Liver (tissue), 9 donors: ENCODE data around the gene POLR2L. TPM values are rescaled to one million over a fixed set of nuclear protein-coding genes. Genes with fewer than 3 reads are reported as not detected.

Experiments used
- DNase-seq: peaks from one replicate; pipeline ENCODE4 v3.0.0-alpha.2; 2017; ENCODE audit warnings: low spot score
- H3K27ac ChIP-seq, 2 donors: one replicate each; pipeline ENCODE4 v1.7.0; 2013; ENCODE audit warnings: inconsistent platforms in 2 of 2, low read length in 2 of 2, control low read depth in 1 of 2, low read depth in 1 of 2, mild to moderate bottlenecking in 1 of 2
- H3K27me3 ChIP-seq, 4 donors: one replicate each; pipeline versions ENCODE4 v1.6.1 to v1.7.0; 2013; ENCODE audit warnings: low read length in 3 of 4, inconsistent platforms in 1 of 4, mild to moderate bottlenecking in 1 of 4, moderate library complexity in 1 of 4; ENCODE audit not compliant: control insufficient read depth in 4 of 4, insufficient read depth in 4 of 4
- H3K36me3 ChIP-seq, 4 donors: one replicate each; pipeline versions ENCODE4 v1.6.1 to v1.7.0; 2013; ENCODE audit warnings: low read length in 3 of 4, mild to moderate bottlenecking in 3 of 4, low read depth in 1 of 4, moderate library complexity in 1 of 4; ENCODE audit not compliant: control insufficient read depth in 4 of 4, insufficient read depth in 3 of 4
- H3K4me1 ChIP-seq, 4 donors: one replicate each; pipeline versions ENCODE4 v1.6.1 to v1.7.0; 2013; ENCODE audit warnings: low read length in 3 of 4, mild to moderate bottlenecking in 3 of 4, moderate library complexity in 1 of 4; ENCODE audit not compliant: control insufficient read depth in 4 of 4, insufficient read depth in 4 of 4
- H3K4me3 ChIP-seq, 3 donors: one replicate each; pipeline versions ENCODE4 v1.6.1 to v1.7.0; 2013; ENCODE audit warnings: low read length in 3 of 3, control low read depth in 1 of 3, low read depth in 1 of 3, mild to moderate bottlenecking in 1 of 3
- H3K9ac ChIP-seq, 2 donors: one replicate each; pipeline ENCODE4 v1.7.0; 2013; ENCODE audit warnings: low read length in 2 of 2, mild to moderate bottlenecking in 2 of 2, moderate library complexity in 2 of 2, control low read depth in 1 of 2, low read depth in 1 of 2
- H3K9me3 ChIP-seq, 4 donors: one replicate each; pipeline versions ENCODE4 v1.6.1 to v1.7.0; 2013; ENCODE audit warnings: low read length in 3 of 4; ENCODE audit not compliant: control insufficient read depth in 4 of 4
- ATF3 ChIP-seq: IDR thresholded peaks from 2 replicates; pipeline ENCODE4 v1.6.1; 2016; ENCODE audit warnings: antibody characterized with exemption
- CTCF ChIP-seq: fragments of 150-350 bp; IDR thresholded peaks from 2 replicates; pipeline ENCODE4 v1.5.1; 2017; ENCODE audit warnings: improper control_type of control experiment, low read depth, low read length; ENCODE audit not compliant: missing input control
- FOXA2 ChIP-seq: IDR thresholded peaks from 2 replicates; pipeline ENCODE4 v1.6.1; 2016; ENCODE audit warnings: antibody characterized with exemption
- JUND ChIP-seq, 2 donors: IDR thresholded peaks; 2 replicates each; pipeline ENCODE4 v1.6.1; 2016; ENCODE audit warnings: antibody characterized with exemption in 2 of 2
- MAX ChIP-seq: IDR thresholded peaks from 2 replicates; pipeline ENCODE4 v1.6.1; 2016; ENCODE audit warnings: antibody characterized with exemption
- REST ChIP-seq: IDR thresholded peaks from 2 replicates; pipeline ENCODE4 v1.6.1; 2016; ENCODE audit warnings: antibody characterized with exemption, mild to moderate bottlenecking
- RXRA ChIP-seq, 2 donors: IDR thresholded peaks; 2 replicates each; pipeline ENCODE4 v1.6.1; 2017 to 2018; ENCODE audit warnings: antibody characterized with exemption in 2 of 2, mild to moderate bottlenecking in 1 of 2
- SP1 ChIP-seq: IDR thresholded peaks from 2 replicates; pipeline ENCODE4 v1.6.1; 2018; ENCODE audit warnings: antibody characterized with exemption, mild to moderate bottlenecking
- TAF1 ChIP-seq: conservative IDR thresholded peaks from 2 replicates; pipeline ENCODE4 v1.6.1; 2016; ENCODE audit warnings: antibody characterized with exemption, mild to moderate bottlenecking
- YY1 ChIP-seq: IDR thresholded peaks from 2 replicates; pipeline ENCODE4 v1.6.1; 2016; ENCODE audit warnings: antibody characterized with exemption, mild to moderate bottlenecking
- ZBTB33 ChIP-seq: IDR thresholded peaks from 2 replicates; pipeline ENCODE4 v1.6.1; 2016; ENCODE audit warnings: antibody characterized with exemption
- WGBS: extraction: QIAGEN DNeasy Blood & Tissue Kit; methylation state at CpG from one replicate; pipeline ENCODE4 v1.1.7; 2013; 5-methylcytosine and 5-hydroxymethylcytosine counted together
- polyA plus RNA-seq, 2 donors: library from polyadenylated mRNA; stranded (reverse) in 1 of 2; unstranded in 1 of 2; fragments of 200-250 nt in 1 of 2; fragments of >200 nt in 1 of 2; fragmentation: Nextera tagmentation in 1 of 2; extraction: Ambion mirVana in 1 of 2; gene quantifications; one replicate each; pipeline versions ENCODE4 v1.2.1 to v1.2.3, GENCODE V29; 2013 to 2015
- total RNA-seq, 2 donors: library from RNA; depleted of rRNA; stranded (reverse); fragments of >200 nt; gene quantifications; one replicate each; pipeline ENCODE4 v1.2.3, GENCODE V29; 2014
- donor health status: healthy.
- donor health status: healthy.
- donor health status: healthy.
- donor health status: healthy.
- donor health status: healthy.

Gene POLR2L
- total and polyA plus RNA-seq, 4 donors = 28.1 to 230 (median 106) TPM

- WGBS = under 1% methylated on average over 96 of the region's 96 CpGs
- H3K4me1 ChIP-seq = peaks cover 22 to 46% (median 34%) of the 10 kb centered on the region in 4 donors
- TF ChIP-seq TAF1 (no peak), REST (no peak), ZBTB33 (no peak), CTCF (peak; percentile 18), SP1 (peak; percentile 0)
- H3K4me3 ChIP-seq = peak overlapping the region; percentile 52 to 99 (median 98)
- no peaks in the 10 kb centered on the region for H3K27me3 ChIP-seq
- DNase-seq = peak; percentile 95
- H3K27ac ChIP-seq = peak overlapping the region; percentile 87 to 95
- peak overlapping the region in 1 of 2 donors; percentile 60 for H3K9ac ChIP-seq
- H3K36me3 ChIP-seq = peaks cover 0 to 13% (median 2%) of the 10 kb centered on the region in 4 donors
- no peaks in the 10 kb centered on the region for H3K9me3 ChIP-seq
Observed at GRCh38 chr11:819129-819931, 23.0 kb downstream of the POLR2L start.

GRCh38 chr11:818396-819128 lies 23.8 kb downstream of the POLR2L start, which contains the start of gene PNPLA2:
Gene PNPLA2 (plus strand): TSS chr11:818914. CDS start chr11:819719, 805 bp downstream.
- Histone ChIP-seq H3K27me3 (no peaks in the 10 kb centered on the region), H3K36me3 (peaks cover 0 to 11% (median 2%) of the 10 kb centered on the region in 4 donors), H3K4me3 (peak within 1 kb of the TSS; percentile 52 to 99 (median 98)), H3K4me1 (peaks cover 17 to 40% (median 30%) of the 10 kb centered on the region in 4 donors), H3K9ac (peak within 1 kb of the TSS in 1 of 2 donors; percentile 60), H3K27ac (peak within 1 kb of the TSS; percentile 87 to 95), H3K9me3 (no peaks in the 10 kb centered on the region)
- WGBS = 24% methylated on average over 20 of the region's 20 CpGs
- TF ChIP-seq YY1 = no peak
- peak in 1 of 2 donors; percentile 34 for TF ChIP-seq RXRA (IDR thresholded peaks at IDR 0.05)
- TF ChIP-seq FOXA2 = no peak
- TF ChIP-seq SP1 = peak; percentile 24
- peak; percentile 77 for TF ChIP-seq ATF3
- peak; percentile 47 to 59 for TF ChIP-seq JUND (IDR thresholded peaks at IDR 0.05)
- no peak for TF ChIP-seq MAX
- no peak for DNase-seq
